HG03135 (cell line): ENCODE results near the gene CAPZB.

Source experiments
- ATAC-seq: cut with Tn5 transposase; IDR thresholded peaks from one replicate; pipeline ENCODE4 v1.9.1; 2021; ENCODE audit warnings: mild to moderate bottlenecking, moderate library complexity; ENCODE audit not compliant: unreplicated experiment

CAPZB gene

GRCh38 chr1:19469004-19469403, 16.3 kb downstream of the CAPZB start:
- ATAC-seq: no peak

- ATAC-seq: peak; percentile 47
Observed at GRCh38 chr1:19468397-19468956, 16.9 kb downstream of the CAPZB start.

GRCh38 chr1:19467199-19468187, 17.8 kb downstream of the CAPZB start:
- ATAC-seq: no peak

GRCh38 chr1:19466112-19466561, 19.2 kb downstream of the CAPZB start:
- no peak for ATAC-seq

- no peak for ATAC-seq
Observed at GRCh38 chr1:19465650-19466049, 19.7 kb downstream of the CAPZB start.

GRCh38 chr1:19465123-19465522, 20.2 kb downstream of the CAPZB start:
- ATAC-seq: no peak

- ATAC-seq: no peak
Observed at GRCh38 chr1:19464696-19465095, 20.6 kb downstream of the CAPZB start.

- ATAC-seq: no peak
Observed at GRCh38 chr1:19463504-19463803, 21.9 kb downstream of the CAPZB start.

GRCh38 chr1:19462781-19463503, 22.4 kb downstream of the CAPZB start:
- peak; percentile 58 for ATAC-seq

GRCh38 chr1:19461220-19461554, 24.2 kb downstream of the CAPZB start:
- no peak for ATAC-seq

GRCh38 chr1:19460535-19461219, 24.7 kb downstream of the CAPZB start:
- no peak for ATAC-seq

- no peak for ATAC-seq
Observed at GRCh38 chr1:19458815-19459417, 26.4 kb downstream of the CAPZB start.

- ATAC-seq: no peak
Observed at GRCh38 chr1:19457607-19458006, 27.7 kb downstream of the CAPZB start.

- no peak for ATAC-seq
Observed at GRCh38 chr1:19456968-19457441, 28.3 kb downstream of the CAPZB start.

GRCh38 chr1:19455353-19455752, 30.0 kb downstream of the CAPZB start:
- no peak for ATAC-seq

GRCh38 chr1:19454265-19455146, 30.8 kb downstream of the CAPZB start:
- no peak for ATAC-seq

GRCh38 chr1:19453741-19454201, 31.6 kb downstream of the CAPZB start:
- ATAC-seq: no peak

GRCh38 chr1:19452221-19452663, 33.1 kb downstream of the CAPZB start:
- ATAC-seq: no peak

- no peak for ATAC-seq
Observed at GRCh38 chr1:19450811-19451515, 34.4 kb downstream of the CAPZB start.
